Measurements from ENCODE around the gene DACH1. TPM values are rescaled to one million over a fixed set of nuclear protein-coding genes. Genes with fewer than 3 reads are reported as not detected.
"Not testable (repeated sequence)": the region's sequence is repeated elsewhere in the genome, so short reads cannot be mapped to it uniquely, and the experiment has no call there.

Gene DACH1
- total and polyA plus RNA-seq, 9 of the 15 experiments (the other 6 are each of a cell fraction or from before 2014, with no cell fraction given), result 0.04 to 0.07 (median 0.04) TPM; not detected in 2

DNA sequence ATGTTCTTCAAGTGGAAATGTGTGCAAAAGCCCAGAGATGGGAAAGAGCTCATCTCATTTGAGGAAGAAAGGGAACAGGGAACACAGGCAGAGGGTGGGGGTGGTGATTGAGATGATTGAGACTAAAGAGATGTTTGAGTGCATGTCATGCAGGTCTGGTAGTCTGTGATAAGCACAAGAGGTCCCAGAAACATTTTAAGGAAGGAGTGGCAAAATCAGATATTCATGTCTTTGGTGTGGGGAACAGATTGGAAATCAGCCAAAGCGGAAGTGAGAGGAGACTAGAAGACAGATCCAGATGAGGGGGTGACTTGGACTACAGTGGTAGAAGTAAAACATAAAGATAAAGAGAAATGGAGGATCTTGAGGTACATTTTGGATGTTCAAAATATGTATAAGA lies 39.4 kb upstream of the DACH1 start (continued):
- TF ChIP-seq, protein P1, sequence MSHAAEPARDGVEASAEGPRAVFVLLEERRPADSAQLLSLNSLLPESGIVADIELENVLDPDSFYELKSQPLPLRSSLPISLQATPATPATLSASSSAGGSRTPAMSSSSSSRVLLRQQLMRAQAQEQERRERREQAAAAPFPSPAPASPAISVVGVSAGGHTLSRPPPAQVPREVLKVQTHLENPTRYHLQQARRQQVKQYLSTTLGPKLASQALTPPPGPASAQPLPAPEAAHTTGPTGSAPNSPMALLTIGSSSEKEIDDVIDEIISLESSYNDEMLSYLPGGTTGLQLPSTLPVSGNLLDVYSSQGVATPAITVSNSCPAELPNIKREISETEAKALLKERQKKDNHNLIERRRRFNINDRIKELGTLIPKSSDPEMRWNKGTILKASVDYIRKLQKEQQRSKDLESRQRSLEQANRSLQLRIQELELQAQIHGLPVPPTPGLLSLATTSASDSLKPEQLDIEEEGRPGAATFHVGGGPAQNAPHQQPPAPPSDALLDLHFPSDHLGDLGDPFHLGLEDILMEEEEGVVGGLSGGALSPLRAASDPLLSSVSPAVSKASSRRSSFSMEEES (CRISPR knock-in tag; IDR thresholded peaks at IDR 0.05), result no peak
- TF ChIP-seq ZNF668 (CRISPR knock-in tag; IDR thresholded peaks at IDR 0.05) (no peak), KDM1A (IDR thresholded peaks at IDR 0.05) (peak; percentile 32 to 58; a peak in 2 of 4 replicates)

DNA sequence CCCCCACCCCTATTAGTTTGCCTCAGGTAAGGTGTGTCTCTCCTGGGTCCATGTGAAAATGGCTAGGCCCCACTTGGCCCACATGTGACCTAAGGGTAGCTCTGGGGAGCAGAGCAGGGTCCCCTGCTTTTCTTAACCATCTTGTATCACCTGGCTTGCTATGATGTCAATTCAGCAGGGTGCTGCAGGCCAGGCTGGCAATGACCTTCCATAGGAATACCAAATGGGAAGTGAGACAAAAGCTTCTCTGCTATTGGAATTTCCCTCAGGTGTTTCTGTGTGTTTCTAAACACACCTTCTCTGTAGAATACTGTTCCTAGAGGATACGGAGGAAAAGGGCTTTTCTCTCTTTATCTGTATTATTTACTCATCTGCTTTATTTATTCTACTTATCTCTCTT lies 35.7 kb upstream of the DACH1 start:
- no peak overlapping the region for H3K4me2 ChIP-seq (ENCODE audit: insufficient read depth, low read length)
- DNase-seq (ENCODE audit: extremely low read depth in 1 of 4, low spot score in 3 of 4) (no peak), ATAC-seq (no peak), FAIRE-seq (no peak)
- no peaks in the 10 kb centered on the region for H3K9me3 ChIP-seq (replicated peaks; ENCODE audit: control insufficient read depth, insufficient read depth, low read depth, low read length)
- H3K4me3 ChIP-seq, result no peak overlapping the region
- H3K4me1 ChIP-seq (replicated peaks in 1 of 2; ENCODE audit: control insufficient read depth in 2 of 2, insufficient read depth in 2 of 2, low read length in 2 of 2), result no peaks in the 10 kb centered on the region
- POLR2A ChIA-PET, result no interaction called here
- no peak overlapping the region for H3K9ac ChIP-seq (ENCODE audit: insufficient read depth in 1 of 2, low read depth in 2 of 2, low read length in 2 of 2)
- intact Hi-C loops (cut with micrococcal nuclease), result no loop called here
- no TSS peak for BruUV-seq (replicated peaks)
- H3K9me1 ChIP-seq (ENCODE audit: control insufficient read depth, insufficient read depth, low read length), result no peaks in the 10 kb centered on the region
- H3K27ac ChIP-seq (ENCODE audit: extremely low read depth, low read depth, low read length), result no peak overlapping the region
- H3K79me2 ChIP-seq (ENCODE audit: control insufficient read depth, insufficient read depth, low read length), result no peaks in the 10 kb centered on the region
- in situ Hi-C loops (cut with MboI), result no loop called here
- no peaks in the 10 kb centered on the region for H4K20me1 ChIP-seq (replicated peaks; ENCODE audit: control insufficient read depth, insufficient read depth, low read length)
- H3K36me3 ChIP-seq (ENCODE audit: control insufficient read depth, insufficient read depth, low read length), result no peaks in the 10 kb centered on the region
- no peaks in the 10 kb centered on the region for H3K27me3 ChIP-seq (ENCODE audit: control insufficient read depth in 2 of 2, insufficient read depth in 2 of 2, low read length in 2 of 2)
- WGBS (ENCODE audit: insufficient coverage, low coverage, missing lambda C conversion rate), result no CpG with 5 or more reads among the region's 1 CpG
- TF ChIP-seq ZNF57 (CRISPR knock-in tag; IDR thresholded peaks at IDR 0.05) (no peak), ZNF232 (CRISPR knock-in tag; IDR thresholded peaks at IDR 0.05) (no peak), ETS2 (tag; IDR thresholded peaks at IDR 0.05; ENCODE audit: borderline replicate concordance, poor library complexity, severe bottlenecking) (no peak), NCOA6 (IDR thresholded peaks at IDR 0.05) (no peak), NFXL1 (CRISPR knock-in tag; IDR thresholded peaks at IDR 0.05) (no peak)
- CTCF ChIA-PET (ENCODE audit: low intra/inter-chr PET ratio), result no interaction called here
- H2AFZ ChIP-seq (ENCODE audit: low read depth, low read length), result no peak overlapping the region

DNA sequence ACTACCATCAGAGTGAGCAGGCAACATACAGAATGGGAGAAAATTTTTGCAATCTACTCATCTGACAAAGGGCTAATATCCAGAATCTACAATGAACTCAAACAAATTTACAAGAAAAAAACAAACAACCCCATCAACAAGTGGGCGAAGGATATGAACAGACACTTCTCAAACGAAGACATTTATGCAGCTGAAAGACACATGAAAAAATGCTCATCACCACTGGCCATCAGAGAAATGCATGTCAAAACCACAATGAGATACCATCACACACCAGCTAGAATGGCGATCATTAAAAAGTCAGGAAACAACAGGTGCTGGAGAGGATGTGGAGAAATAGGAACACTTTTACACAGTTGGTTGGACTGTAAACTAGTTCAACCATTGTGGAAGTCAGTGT lies 26.5 kb upstream of the DACH1 start:
- H2AFZ ChIP-seq (ENCODE audit: low read depth, low read length); H3K4me1 ChIP-seq (replicated peaks in 1 of 2; ENCODE audit: control insufficient read depth in 2 of 2, insufficient read depth in 2 of 2, low read length in 2 of 2); H3K4me2 ChIP-seq (ENCODE audit: insufficient read depth, low read length); BruUV-seq (replicated peaks); FAIRE-seq; H3K36me3 ChIP-seq (ENCODE audit: control insufficient read depth, insufficient read depth, low read length); H3K79me2 ChIP-seq (ENCODE audit: control insufficient read depth, insufficient read depth, low read length); CTCF ChIA-PET (ENCODE audit: low intra/inter-chr PET ratio); in situ Hi-C loops (cut with MboI); H3K4me3 ChIP-seq; intact Hi-C loops (cut with micrococcal nuclease); DNase-seq (ENCODE audit: extremely low read depth in 1 of 4, low spot score in 3 of 4); H3K9ac ChIP-seq (ENCODE audit: insufficient read depth in 1 of 2, low read depth in 2 of 2, low read length in 2 of 2); H3K27me3 ChIP-seq (ENCODE audit: control insufficient read depth in 2 of 2, insufficient read depth in 2 of 2, low read length in 2 of 2); H4K20me1 ChIP-seq (replicated peaks; ENCODE audit: control insufficient read depth, insufficient read depth, low read length); H3K9me3 ChIP-seq (replicated peaks; ENCODE audit: control insufficient read depth, insufficient read depth, low read depth, low read length); H3K9me1 ChIP-seq (ENCODE audit: control insufficient read depth, insufficient read depth, low read length); H3K27ac ChIP-seq (ENCODE audit: extremely low read depth, low read depth, low read length); ATAC-seq; POLR2A ChIA-PET: not testable (repeated sequence)
- WGBS (ENCODE audit: insufficient coverage, low coverage, missing lambda C conversion rate), result 30% methylated on average over 3 of the region's 3 CpGs

Data from K562 (cell line).